NK-92 (cell line): ENCODE results near the gene CCRL2.

ENCODE experiments used
- DNase-seq: peaks from one replicate; lab custom pipeline; 2025; ENCODE audit not compliant: unreplicated experiment; lab: John Stamatoyannopoulos, UW

The CCRL2 gene

DNA sequence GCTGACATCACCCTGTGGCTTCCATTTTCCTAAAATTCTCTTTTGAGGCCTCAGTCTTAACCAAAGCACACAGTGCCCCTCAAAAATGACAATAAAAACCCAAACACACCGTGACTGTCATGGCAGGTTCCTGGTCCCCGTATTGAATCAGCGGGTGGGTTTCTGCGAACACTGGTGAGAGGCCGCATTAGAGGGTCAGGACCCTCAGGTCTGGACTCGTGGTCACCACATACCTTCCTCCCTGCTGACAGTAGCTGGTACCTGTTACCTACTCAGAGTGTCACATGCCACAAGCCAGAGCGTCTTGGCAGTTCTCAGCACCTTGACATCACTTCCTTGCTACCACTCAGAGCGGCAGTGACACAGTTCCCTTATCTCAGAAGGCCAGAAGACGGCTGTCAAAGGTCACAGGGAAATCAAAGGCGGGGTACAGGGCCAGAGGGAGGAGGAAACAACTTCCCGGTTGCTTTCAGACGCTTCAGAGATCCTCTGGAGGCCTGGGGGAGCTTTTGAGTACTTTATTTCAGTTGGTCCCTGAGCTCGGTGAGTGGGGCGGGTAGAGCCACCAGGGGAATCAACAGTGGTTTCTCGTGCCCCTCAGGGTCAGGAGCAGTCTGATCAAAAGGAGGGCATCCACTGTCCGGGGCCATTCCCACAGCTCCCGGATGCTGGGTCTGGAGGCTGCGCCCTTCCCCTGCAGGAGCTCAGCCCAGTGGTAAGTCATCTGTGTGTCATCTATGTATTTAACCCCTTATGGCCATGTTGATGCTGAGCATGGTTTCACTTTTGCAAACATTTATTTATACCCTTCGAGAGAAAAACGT lies at the start of gene CCRL2, which contains the start of gene CCR5AS:
TSS of gene CCRL2 (plus strand) at position 472 of the 824 bp plus-strand sequence. CDS start 821 bp downstream, outside the sequence.
TSS of gene CCR5AS (minus strand) at position 279 of the 824 bp plus-strand sequence.
- DNase-seq = no peak

- no peak for DNase-seq
These were observed 48.6 kb upstream of the CCRL2 start for GRCh38 chr3:46358466-46358865.

DNA sequence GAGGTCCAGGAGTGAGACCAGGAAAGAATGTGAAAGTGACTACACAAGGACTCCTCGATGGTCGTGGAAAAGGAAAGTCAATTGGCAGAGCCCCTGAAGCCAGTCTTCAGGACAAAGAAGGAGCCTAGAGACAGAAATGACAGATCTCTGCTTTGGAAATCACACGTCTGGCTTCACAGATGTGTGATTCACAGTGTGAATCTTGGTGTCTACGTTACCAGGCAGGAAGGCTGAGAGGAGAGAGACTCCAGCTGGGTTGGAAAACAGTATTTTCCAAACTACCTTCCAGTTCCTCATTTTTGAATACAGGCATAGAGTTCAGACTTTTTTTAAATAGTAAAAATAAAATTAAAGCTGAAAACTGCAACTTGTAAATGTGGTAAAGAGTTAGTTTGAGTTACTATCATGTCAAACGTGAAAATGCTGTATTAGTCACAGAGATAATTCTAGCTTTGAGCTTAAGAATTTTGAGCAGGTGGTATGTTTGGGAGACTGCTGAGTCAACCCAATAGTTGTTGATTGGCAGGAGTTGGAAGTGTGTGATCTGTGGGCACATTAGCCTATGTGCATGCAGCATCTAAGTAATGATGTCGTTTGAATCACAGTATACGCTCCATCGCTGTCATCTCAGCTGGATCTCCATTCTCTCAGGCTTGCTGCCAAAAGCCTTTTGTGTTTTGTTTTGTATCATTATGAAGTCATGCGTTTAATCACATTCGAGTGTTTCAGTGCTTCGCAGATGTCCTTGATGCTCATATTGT lies 47.1 kb upstream of the CCRL2 start:
- no peak for DNase-seq

DNA sequence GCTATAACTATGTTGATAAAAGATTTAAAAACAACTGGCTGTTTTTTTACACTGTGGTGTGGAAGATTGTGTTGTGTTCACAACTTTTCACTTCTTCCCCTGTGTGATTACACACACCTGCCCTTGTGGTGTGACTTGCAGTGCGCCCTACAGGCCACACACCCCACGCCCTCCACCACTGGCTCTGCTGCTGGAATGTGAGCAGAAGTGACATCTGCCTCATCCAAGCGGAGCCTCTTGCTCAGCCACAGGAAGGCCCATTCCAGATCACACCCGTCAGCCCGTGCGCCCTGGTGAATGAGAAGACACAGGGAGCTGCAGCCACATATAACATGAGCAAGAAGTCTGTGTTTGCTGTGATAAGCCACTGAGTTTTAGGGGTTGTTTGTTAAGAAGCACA lies 46.2 kb upstream of the CCRL2 start:
- DNase-seq = no peak

DNA sequence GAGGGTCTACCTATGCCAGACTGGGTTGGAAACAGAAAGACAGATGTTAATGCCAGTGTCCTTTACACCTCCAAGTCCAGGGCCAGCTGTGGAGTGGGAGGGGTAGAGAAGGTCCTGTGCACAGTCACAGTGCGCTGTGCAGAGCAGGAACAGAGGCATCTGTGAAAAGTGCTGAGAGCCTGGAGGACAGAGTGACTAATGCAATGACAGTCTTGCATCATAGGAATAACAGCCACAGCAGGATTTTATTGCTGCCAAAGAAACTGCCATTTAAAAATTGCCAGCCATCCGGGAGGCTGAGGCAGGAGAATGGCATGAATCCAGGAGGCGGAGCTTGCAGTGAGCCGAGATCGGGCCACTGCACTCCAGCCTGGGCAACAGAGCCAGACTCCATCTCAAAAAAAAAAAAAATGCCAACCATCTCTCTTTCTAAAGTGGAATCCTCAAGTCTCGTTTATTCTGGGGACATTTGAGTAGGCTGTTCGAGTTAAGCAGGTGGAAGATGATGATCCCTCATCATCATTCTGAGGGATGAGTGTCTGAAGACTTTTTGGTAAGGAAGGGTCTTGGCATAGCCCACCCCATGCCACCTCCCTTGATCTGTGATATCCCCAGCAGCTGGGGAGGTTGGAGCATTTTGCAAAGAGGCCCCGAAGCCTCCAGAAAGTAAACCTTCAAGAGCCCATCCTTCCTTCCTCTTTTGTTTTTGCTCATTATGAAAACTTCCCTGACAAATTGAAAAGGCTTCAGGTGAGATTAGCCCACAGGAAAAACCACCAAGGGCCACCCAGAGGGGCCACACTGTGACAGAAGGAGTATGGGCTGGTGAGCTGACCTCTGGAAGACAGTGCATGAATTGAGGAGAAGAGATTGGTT lies 45.4 kb upstream of the CCRL2 start:
- no peak for DNase-seq

DNA sequence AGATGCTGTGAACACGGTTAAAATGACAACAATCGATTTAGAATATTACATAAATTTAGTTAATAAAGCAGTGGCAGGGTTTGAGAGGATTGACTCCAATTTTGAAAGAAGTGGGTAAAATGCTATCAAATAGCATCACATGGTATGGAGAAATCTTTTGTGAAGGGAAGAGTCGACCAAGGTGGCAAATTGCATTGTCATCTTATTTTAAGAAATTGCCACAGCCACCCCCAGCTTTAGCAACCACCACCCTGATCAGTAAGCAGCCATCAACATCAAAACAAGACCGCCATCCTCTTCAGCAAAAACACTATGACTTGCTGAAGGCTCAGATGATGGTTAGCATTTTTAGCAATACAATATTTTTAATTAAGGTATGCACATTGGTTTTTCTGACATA lies 42.0 kb upstream of the CCRL2 start:
- DNase-seq = no peak

- no peak for DNase-seq
These were observed 41.1 kb upstream of the CCRL2 start for GRCh38 chr3:46365737-46366524.

- no peak for DNase-seq
These were observed 39.2 kb upstream of the CCRL2 start for GRCh38 chr3:46367811-46368210.

- no peak for DNase-seq
These were observed 38.5 kb upstream of the CCRL2 start for GRCh38 chr3:46368569-46368968.

GRCh38 chr3:46369151-46369550 lies 37.9 kb upstream of the CCRL2 start:
- DNase-seq = no peak

- DNase-seq = no peak
These were observed 37.4 kb upstream of the CCRL2 start for GRCh38 chr3:46369675-46370132.

DNA sequence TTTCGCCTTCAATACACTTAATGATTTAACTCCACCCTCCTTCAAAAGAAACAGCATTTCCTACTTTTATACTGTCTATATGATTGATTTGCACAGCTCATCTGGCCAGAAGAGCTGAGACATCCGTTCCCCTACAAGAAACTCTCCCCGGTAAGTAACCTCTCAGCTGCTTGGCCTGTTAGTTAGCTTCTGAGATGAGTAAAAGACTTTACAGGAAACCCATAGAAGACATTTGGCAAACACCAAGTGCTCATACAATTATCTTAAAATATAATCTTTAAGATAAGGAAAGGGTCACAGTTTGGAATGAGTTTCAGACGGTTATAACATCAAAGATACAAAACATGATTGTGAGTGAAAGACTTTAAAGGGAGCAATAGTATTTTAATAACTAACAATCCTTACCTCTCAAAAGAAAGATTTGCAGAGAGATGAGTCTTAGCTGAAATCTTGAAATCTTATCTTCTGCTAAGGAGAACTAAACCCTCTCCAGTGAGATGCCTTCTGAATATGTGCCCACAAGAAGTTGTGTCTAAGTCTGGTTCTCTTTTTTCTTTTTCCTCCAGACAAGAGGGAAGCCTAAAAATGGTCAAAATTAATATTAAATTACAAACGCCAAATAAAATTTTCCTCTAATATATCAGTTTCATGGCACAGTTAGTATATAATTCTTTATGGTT lies 36.1 kb upstream of the CCRL2 start, which contains the start of gene CCR5:
TSS of gene CCR5 (plus strand) at position 108 of the 680 bp plus-strand sequence. CDS start 1,957 bp downstream, outside the sequence.
- no peak for DNase-seq

DNA sequence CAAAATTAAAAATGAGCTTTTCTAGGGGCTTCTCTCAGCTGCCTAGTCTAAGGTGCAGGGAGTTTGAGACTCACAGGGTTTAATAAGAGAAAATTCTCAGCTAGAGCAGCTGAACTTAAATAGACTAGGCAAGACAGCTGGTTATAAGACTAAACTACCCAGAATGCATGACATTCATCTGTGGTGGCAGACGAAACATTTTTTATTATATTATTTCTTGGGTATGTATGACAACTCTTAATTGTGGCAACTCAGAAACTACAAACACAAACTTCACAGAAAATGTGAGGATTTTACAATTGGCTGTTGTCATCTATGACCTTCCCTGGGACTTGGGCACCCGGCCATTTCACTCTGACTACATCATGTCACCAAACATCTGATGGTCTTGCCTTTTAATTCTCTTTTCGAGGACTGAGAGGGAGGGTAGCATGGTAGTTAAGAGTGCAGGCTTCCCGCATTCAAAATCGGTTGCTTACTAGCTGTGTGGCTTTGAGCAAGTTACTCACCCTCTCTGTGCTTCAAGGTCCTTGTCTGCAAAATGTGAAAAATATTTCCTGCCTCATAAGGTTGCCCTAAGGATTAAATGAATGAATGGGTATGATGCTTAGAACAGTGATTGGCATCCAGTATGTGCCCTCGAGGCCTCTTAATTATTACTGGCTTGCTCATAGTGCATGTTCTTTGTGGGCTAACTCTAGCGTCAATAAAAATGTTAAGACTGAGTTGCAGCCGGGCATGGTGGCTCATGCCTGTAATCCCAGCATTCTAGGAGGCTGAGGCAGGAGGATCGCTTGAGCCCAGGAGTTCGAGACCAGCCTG lies 35.3 kb upstream of the CCRL2 start:
- DNase-seq = no peak

DNA sequence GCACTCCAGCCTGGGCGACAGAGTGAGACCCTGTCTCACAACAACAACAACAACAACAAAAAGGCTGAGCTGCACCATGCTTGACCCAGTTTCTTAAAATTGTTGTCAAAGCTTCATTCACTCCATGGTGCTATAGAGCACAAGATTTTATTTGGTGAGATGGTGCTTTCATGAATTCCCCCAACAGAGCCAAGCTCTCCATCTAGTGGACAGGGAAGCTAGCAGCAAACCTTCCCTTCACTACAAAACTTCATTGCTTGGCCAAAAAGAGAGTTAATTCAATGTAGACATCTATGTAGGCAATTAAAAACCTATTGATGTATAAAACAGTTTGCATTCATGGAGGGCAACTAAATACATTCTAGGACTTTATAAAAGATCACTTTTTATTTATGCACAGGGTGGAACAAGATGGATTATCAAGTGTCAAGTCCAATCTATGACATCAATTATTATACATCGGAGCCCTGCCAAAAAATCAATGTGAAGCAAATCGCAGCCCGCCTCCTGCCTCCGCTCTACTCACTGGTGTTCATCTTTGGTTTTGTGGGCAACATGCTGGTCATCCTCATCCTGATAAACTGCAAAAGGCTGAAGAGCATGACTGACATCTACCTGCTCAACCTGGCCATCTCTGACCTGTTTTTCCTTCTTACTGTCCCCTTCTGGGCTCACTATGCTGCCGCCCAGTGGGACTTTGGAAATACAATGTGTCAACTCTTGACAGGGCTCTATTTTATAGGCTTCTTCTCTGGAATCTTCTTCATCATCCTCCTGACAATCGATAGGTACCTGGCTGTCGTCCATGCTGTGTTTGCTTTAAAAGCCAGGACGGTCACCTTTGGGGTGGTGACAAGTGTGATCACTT lies 34.3 kb upstream of the CCRL2 start:
- no peak for DNase-seq

DNA sequence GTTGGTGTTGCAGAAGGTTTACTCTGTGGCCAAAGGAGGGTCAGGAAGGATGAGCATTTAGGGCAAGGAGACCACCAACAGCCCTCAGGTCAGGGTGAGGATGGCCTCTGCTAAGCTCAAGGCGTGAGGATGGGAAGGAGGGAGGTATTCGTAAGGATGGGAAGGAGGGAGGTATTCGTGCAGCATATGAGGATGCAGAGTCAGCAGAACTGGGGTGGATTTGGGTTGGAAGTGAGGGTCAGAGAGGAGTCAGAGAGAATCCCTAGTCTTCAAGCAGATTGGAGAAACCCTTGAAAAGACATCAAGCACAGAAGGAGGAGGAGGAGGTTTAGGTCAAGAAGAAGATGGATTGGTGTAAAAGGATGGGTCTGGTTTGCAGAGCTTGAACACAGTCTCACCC lies 32.3 kb upstream of the CCRL2 start:
- DNase-seq = no peak

GRCh38 chr3:46375218-46375617 lies 31.8 kb upstream of the CCRL2 start:
- no peak for DNase-seq

DNA sequence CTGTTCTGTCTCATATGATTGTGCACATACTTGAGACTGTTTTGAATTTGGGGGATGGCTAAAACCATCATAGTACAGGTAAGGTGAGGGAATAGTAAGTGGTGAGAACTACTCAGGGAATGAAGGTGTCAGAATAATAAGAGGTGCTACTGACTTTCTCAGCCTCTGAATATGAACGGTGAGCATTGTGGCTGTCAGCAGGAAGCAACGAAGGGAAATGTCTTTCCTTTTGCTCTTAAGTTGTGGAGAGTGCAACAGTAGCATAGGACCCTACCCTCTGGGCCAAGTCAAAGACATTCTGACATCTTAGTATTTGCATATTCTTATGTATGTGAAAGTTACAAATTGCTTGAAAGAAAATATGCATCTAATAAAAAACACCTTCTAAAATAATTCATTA lies 31.2 kb upstream of the CCRL2 start:
- DNase-seq = no peak

DNA sequence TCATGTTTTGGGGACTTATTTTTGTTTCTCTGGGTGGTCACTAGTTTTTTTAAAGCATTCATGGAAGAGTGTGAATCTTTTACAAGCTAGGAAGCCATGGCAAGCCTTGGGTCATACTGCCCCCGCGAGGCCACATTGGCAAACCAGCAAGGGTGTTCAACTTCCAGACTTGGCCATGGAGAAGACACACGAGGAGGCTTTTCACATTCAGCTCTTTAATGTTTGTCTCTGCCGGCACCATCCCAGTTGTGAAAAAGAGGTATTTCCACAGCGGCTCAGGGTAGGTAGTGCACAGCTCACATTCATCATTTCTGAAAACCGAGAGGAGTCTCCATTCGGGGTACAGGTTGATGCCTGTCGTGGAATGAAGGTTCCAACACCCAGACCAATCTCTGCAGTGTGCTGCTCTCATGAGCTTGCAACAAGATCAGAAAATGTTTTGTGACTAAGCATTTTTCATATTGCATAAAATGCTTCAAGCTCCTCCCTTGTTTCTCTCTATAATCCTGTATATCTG lies 28.6 kb upstream of the CCRL2 start:
- no peak for DNase-seq
